Measurements from ENCODE around the gene IMMP2L.

IMMP2L gene

DNA sequence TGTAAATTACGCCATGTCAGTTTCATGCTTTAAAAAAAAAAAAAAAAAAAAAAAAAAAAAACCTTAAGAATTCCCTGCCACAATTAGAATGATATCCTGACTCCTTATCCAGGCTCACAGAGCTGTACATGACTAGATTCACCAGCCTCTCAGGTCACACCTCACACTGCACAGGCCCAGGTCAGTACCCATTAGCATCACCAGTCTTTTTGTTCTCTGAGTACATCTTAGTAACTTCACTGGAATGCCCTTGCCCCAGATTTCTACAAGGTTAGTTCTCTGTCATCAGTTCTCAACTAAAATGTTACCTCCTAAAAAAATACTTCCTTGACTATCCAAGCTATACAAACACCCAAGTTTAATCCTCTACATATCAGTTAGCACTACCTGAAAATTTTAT, 260.4 kb downstream of the IMMP2L start:
- Histone ChIP-seq H3K9me3 (ENCODE audit: insufficient read depth, low read depth, low read length) (no peaks in the 10 kb centered on the region), H3F3A (ENCODE audit: low read depth) (no peaks in the 10 kb centered on the region), H3K4me3 (ENCODE audit: low read length, poor library complexity, severe bottlenecking) (no peak overlapping the region), H3K9ac (ENCODE audit: low read depth, low read length, poor library complexity, severe bottlenecking) (no peak overlapping the region), H3K27me3 (ENCODE audit: insufficient read depth, low read length, poor library complexity, severe bottlenecking) (no peaks in the 10 kb centered on the region), H3K4me1 (ENCODE audit: insufficient read depth, low read length, poor library complexity, severe bottlenecking) (peaks cover 12% of the 10 kb centered on the region), H2AFZ (ENCODE audit: low read length) (no peak overlapping the region), H4K20me1 (ENCODE audit: insufficient read depth, low read length, poor library complexity, severe bottlenecking) (no peaks in the 10 kb centered on the region), H3K9me2 (replicated peaks; ENCODE audit: low read depth, low read length) (no peaks in the 10 kb centered on the region), H3K79me2 (ENCODE audit: insufficient read depth, low read length) (no peaks in the 10 kb centered on the region), H3K4me2 (ENCODE audit: low read depth, low read length, poor library complexity, severe bottlenecking) (no peak overlapping the region), H3K36me3 (ENCODE audit: insufficient read depth, low read length) (no peaks in the 10 kb centered on the region)
- TF ChIP-seq, protein P1, sequence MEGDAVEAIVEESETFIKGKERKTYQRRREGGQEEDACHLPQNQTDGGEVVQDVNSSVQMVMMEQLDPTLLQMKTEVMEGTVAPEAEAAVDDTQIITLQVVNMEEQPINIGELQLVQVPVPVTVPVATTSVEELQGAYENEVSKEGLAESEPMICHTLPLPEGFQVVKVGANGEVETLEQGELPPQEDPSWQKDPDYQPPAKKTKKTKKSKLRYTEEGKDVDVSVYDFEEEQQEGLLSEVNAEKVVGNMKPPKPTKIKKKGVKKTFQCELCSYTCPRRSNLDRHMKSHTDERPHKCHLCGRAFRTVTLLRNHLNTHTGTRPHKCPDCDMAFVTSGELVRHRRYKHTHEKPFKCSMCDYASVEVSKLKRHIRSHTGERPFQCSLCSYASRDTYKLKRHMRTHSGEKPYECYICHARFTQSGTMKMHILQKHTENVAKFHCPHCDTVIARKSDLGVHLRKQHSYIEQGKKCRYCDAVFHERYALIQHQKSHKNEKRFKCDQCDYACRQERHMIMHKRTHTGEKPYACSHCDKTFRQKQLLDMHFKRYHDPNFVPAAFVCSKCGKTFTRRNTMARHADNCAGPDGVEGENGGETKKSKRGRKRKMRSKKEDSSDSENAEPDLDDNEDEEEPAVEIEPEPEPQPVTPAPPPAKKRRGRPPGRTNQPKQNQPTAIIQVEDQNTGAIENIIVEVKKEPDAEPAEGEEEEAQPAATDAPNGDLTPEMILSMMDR (conservative IDR thresholded peaks at IDR 0.05; ENCODE audit: low read length) = no peak
- TF ChIP-seq EZH2phosphoT487 (IDR thresholded peaks at IDR 0.05; ENCODE audit: borderline replicate concordance) = no peak

DNA sequence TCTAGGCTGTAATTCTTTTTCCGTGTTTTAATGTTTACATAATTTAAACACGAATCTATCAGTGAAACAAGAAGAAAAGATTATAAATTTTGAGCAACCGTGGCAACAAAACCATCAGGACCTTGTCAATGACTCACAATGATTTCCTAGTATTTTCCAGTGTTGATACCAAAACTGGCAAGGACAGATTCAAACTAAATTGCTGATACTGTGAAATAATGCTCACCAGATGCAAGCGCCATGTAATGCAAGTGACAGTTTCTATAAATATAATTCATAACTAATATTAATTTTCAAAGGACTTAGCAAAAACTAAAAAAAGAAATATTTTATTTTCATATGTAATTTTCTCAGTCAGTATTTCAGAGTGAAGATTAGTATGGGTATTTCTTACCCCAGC, 267.8 kb downstream of the IMMP2L start:
- Histone ChIP-seq H3K79me2 (ENCODE audit: insufficient read depth, low read length) (no peaks in the 10 kb centered on the region), H3K9me2 (replicated peaks; ENCODE audit: low read depth, low read length) (no peaks in the 10 kb centered on the region), H2AFZ (ENCODE audit: low read length) (no peak overlapping the region), H3K4me2 (ENCODE audit: low read depth, low read length, poor library complexity, severe bottlenecking) (no peak overlapping the region), H3K9me3 (ENCODE audit: insufficient read depth, low read depth, low read length) (no peaks in the 10 kb centered on the region), H3K36me3 (ENCODE audit: insufficient read depth, low read length) (no peaks in the 10 kb centered on the region), H4K20me1 (ENCODE audit: insufficient read depth, low read length, poor library complexity, severe bottlenecking) (no peaks in the 10 kb centered on the region), H3F3A (ENCODE audit: low read depth) (no peaks in the 10 kb centered on the region), H3K4me1 (ENCODE audit: insufficient read depth, low read length, poor library complexity, severe bottlenecking) (peaks cover 22% of the 10 kb centered on the region), H3K9ac (ENCODE audit: low read depth, low read length, poor library complexity, severe bottlenecking) (no peak overlapping the region), H3K4me3 (ENCODE audit: low read length, poor library complexity, severe bottlenecking) (no peak overlapping the region), H3K27me3 (ENCODE audit: insufficient read depth, low read length, poor library complexity, severe bottlenecking) (no peaks in the 10 kb centered on the region)
- TF ChIP-seq, protein P1 (conservative IDR thresholded peaks at IDR 0.05; ENCODE audit: low read length) = no peak
- no peak for TF ChIP-seq EZH2phosphoT487 (IDR thresholded peaks at IDR 0.05; ENCODE audit: borderline replicate concordance)

DNA sequence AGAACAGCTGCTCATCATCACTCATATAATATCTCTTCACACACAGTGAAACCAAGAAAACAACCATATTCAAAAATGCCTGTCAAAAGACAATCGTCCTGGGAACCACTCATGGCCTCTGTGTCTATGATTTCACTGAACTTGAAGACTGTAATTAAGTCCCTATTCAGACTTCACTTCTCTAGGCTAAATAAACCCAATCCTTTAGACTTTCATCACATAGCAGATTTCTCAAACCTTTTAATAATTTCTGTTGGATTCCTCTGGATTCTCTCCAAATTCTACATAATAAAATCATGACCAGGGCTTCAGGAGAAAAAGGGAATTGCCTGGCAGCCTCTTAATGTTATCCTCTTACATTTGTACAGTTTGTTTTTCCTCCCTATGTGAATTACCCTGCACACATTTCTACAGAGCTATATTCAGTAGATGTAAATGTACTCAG, 270.2 kb downstream of the IMMP2L start:
- Histone ChIP-seq H4K20me1 (ENCODE audit: insufficient read depth, low read length, poor library complexity, severe bottlenecking) (no peaks in the 10 kb centered on the region), H3K9me3 (ENCODE audit: insufficient read depth, low read depth, low read length) (peaks cover 3% of the 10 kb centered on the region; the same call in 1 of the 2 replicates), H3K9me2 (replicated peaks; ENCODE audit: low read depth, low read length) (no peaks in the 10 kb centered on the region), H3K27me3 (ENCODE audit: insufficient read depth, low read length, poor library complexity, severe bottlenecking) (no peaks in the 10 kb centered on the region), H3K4me2 (ENCODE audit: low read depth, low read length, poor library complexity, severe bottlenecking) (no peak overlapping the region), H2AFZ (ENCODE audit: low read length) (no peak overlapping the region), H3F3A (ENCODE audit: low read depth) (no peaks in the 10 kb centered on the region), H3K4me3 (ENCODE audit: low read length, poor library complexity, severe bottlenecking) (no peak overlapping the region), H3K4me1 (ENCODE audit: insufficient read depth, low read length, poor library complexity, severe bottlenecking) (peaks cover 22% of the 10 kb centered on the region), H3K9ac (ENCODE audit: low read depth, low read length, poor library complexity, severe bottlenecking) (no peak overlapping the region), H3K79me2 (ENCODE audit: insufficient read depth, low read length) (no peaks in the 10 kb centered on the region), H3K36me3 (ENCODE audit: insufficient read depth, low read length) (no peaks in the 10 kb centered on the region)
- no peak for TF ChIP-seq EZH2phosphoT487 (IDR thresholded peaks at IDR 0.05; ENCODE audit: borderline replicate concordance)
- TF ChIP-seq, protein P1 (conservative IDR thresholded peaks at IDR 0.05; ENCODE audit: low read length) = no peak

Data from Loucy (cell line).